Chondrocyte (in vitro differentiated cells): ENCODE data around the gene DOK7. TPM values are rescaled to one million over a fixed set of nuclear protein-coding genes. Genes with fewer than 3 reads are reported as not detected.
A peak's percentile ranks its signal among the peaks of the same experiment; 100 is the strongest.

ENCODE experiments used
- DNase-seq: peaks from one replicate; pipeline ENCODE4 v3.0.0; 2021; ENCODE audit warnings: mixed read lengths, low spot score
- H3K27ac Mint-ChIP-seq: one replicate; pipeline ENCODE4 v1.8.0; 2021; ENCODE audit warnings: mild to moderate bottlenecking, moderate library complexity, mixed read lengths; ENCODE audit not compliant: unreplicated experiment
- H3K27me3 Mint-ChIP-seq: 2 replicates; pipeline ENCODE4 v1.8.0; 2021; ENCODE audit warnings: low read depth, mixed read lengths
- H3K36me3 Mint-ChIP-seq: 2 replicates; pipeline ENCODE4 v1.8.0; 2021; ENCODE audit warnings: low read depth, mixed read lengths
- H3K4me1 Mint-ChIP-seq: 2 replicates; pipeline ENCODE4 v1.8.0; 2021; ENCODE audit warnings: low read depth, mild to moderate bottlenecking, mixed read lengths
- H3K4me3 Mint-ChIP-seq: one replicate; pipeline ENCODE4 v1.8.0; 2021; ENCODE audit warnings: mild to moderate bottlenecking, moderate library complexity, mixed read lengths; ENCODE audit not compliant: unreplicated experiment
- H3K9me3 Mint-ChIP-seq: 2 replicates; pipeline ENCODE4 v1.8.0; 2021; ENCODE audit warnings: low read depth, mixed read lengths
- long read RNA-seq: library from polyadenylated mRNA; stranded (forward); transcript quantifications from one replicate; pipeline ENCODE4 v2.0.0, GENCODE V29; 2021
- total RNA-seq: library from RNA; stranded (reverse); gene quantifications from 3 replicates; pipeline ENCODE4 v1.2.1, GENCODE V29; 2021
- TF ChIP-seq, protein P1 (sequence below): fragments of 200-600 bp; sonication (generic); IDR thresholded peaks from 2 replicates; pipeline ENCODE4 v1.5.0; 2021; ENCODE audit warnings: antibody characterized with exemption, mild to moderate bottlenecking, moderate library complexity

The DOK7 gene, protein sequence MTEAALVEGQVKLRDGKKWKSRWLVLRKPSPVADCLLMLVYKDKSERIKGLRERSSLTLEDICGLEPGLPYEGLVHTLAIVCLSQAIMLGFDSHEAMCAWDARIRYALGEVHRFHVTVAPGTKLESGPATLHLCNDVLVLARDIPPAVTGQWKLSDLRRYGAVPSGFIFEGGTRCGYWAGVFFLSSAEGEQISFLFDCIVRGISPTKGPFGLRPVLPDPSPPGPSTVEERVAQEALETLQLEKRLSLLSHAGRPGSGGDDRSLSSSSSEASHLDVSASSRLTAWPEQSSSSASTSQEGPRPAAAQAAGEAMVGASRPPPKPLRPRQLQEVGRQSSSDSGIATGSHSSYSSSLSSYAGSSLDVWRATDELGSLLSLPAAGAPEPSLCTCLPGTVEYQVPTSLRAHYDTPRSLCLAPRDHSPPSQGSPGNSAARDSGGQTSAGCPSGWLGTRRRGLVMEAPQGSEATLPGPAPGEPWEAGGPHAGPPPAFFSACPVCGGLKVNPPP
- 0.37 TPM in 1 of 3 replicates, not detected in the others for total RNA-seq
- long read RNA-seq: 0 reads

DNA sequence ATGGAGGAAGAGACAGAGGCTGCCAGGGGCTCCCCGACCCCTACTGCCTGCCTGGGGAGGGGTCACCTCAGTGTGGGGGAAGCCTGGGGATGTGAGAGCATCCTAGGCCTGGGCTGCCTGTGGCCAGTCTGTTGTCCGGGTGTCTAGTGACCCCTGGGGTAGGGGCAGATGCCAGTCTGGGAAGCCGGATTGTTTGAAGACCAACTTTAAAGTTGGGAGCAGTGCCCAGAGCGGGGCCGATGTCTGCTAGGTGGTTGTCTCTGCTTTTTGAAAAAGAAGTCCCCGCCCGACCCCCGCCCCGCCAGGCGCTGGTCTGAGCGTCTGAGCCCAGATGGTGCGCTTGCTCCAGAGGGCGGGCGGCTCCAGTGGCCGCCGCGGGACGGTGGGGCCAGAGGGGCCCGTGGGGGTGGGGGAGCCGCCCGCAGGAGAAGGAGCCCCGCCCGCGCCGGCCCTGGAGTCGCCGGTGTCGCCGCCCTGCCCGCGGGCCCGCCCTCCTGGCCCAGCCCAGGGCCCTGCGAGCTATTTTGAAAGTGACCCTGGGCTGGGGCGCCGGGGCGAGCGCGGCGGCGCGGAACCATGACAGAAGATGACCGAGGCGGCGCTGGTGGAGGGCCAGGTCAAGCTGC, at the start of gene DOK7:
Gene DOK7 (plus strand): TSS at position 517 of the 626 bp plus-strand sequence. CDS start 70 bp downstream, at position 587.
- Mint-ChIP-seq H3K4me3 (peak within 1 kb of the TSS; percentile 46), H3K36me3 (no peaks in the 10 kb centered on the region), H3K27ac (no peak within 1 kb of the TSS), H3K4me1 (peaks cover 8% of the 10 kb centered on the region), H3K9me3 (peaks cover 7% of the 10 kb centered on the region), H3K27me3 (peaks cover 7% of the 10 kb centered on the region)
- TF ChIP-seq, protein P1, sequence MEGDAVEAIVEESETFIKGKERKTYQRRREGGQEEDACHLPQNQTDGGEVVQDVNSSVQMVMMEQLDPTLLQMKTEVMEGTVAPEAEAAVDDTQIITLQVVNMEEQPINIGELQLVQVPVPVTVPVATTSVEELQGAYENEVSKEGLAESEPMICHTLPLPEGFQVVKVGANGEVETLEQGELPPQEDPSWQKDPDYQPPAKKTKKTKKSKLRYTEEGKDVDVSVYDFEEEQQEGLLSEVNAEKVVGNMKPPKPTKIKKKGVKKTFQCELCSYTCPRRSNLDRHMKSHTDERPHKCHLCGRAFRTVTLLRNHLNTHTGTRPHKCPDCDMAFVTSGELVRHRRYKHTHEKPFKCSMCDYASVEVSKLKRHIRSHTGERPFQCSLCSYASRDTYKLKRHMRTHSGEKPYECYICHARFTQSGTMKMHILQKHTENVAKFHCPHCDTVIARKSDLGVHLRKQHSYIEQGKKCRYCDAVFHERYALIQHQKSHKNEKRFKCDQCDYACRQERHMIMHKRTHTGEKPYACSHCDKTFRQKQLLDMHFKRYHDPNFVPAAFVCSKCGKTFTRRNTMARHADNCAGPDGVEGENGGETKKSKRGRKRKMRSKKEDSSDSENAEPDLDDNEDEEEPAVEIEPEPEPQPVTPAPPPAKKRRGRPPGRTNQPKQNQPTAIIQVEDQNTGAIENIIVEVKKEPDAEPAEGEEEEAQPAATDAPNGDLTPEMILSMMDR: no peak
- no peak for DNase-seq

DNA sequence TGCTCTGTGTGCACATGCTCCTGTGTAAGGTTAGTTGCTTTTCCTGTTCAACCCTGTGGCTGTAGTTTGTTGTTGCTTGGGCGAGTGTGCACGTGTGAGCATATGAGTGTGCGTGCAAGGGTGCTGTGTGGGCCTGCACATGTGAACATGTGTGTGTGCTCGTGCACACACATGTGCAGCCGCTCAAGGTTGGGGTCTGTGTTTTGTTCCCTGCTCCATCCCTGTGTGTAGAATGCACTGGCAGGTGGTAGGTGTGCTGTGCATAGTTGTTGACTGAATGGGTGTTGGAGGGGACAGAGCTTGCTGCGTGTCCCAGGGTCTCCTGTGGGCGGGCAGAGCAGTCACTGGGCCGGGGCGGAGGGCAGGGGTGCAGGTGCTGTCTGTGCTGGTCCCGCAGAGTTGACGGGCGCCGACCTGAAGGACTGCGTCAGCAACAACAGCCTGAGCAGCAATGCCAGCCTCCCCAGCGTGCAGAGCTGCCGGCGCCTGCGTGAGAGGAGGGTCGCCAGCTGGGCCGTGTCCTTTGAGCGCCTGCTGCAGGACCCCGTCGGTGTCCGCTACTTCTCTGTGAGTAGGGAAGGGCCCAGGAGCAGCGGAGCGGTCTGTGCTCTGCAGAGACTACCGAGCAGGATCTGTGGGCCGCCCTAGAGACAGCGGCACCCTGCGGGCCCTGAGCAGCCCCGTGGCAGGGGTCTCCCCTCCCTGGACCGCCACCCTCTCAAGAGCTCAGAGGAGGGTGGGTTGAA, 49.3 kb upstream of the DOK7 start:
- Mint-ChIP-seq H3K4me3 (no peak overlapping the region), H3K36me3 (peaks cover 10% of the 10 kb centered on the region), H3K27me3 (no peaks in the 10 kb centered on the region), H3K27ac (no peak overlapping the region), H3K9me3 (no peaks in the 10 kb centered on the region), H3K4me1 (no peaks in the 10 kb centered on the region)
- TF ChIP-seq, protein P1: no peak
- DNase-seq: peak; percentile 90

DNA sequence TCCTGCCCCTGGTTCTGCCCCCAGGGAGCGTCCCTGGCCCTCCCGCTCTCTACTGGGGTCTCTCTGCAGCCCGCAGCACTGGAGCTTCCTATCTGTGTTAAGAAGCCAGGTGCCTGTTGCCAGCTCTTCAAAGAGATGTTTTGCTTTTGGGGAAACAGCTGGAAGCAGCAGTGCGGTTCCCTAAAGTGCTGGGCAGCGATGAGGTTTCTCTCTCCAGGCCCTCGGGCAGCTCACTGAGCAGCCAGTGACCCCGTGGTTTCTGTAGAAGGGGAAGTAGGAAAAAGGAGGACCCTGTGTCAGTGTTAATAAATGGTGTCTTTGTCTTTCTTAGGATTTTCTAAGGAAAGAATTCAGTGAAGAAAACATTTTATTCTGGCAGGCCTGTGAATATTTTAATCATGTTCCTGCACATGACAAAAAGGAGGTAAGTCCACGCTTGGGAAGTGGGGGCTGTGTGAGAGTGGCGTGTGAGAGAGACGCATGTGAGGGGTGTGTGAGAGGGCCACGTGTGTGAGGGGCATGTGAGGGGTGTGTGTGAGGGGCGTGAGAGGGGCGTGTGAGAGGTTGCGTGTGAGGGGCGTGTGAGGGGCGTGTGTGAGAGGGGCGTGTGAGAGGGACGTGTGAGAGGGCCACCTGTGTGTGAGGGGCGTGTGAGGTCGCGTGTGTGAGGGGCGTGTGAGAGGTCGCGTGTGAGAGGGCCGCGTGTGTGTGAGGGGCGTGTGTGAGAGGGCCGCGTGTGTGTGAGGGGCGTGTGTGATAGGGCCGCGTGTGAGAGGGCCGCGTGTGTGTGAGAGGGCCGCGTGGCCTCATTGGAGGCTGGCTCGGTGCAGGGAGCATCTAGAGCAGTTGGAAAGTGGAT, 48.5 kb upstream of the DOK7 start:
- Mint-ChIP-seq H3K36me3 (peaks cover 10% of the 10 kb centered on the region), H3K4me3 (no peak overlapping the region), H3K9me3 (no peaks in the 10 kb centered on the region), H3K4me1 (no peaks in the 10 kb centered on the region), H3K27ac (no peak overlapping the region), H3K27me3 (no peaks in the 10 kb centered on the region)
- TF ChIP-seq, protein P1: no peak
- peak; percentile 68 for DNase-seq

DNA sequence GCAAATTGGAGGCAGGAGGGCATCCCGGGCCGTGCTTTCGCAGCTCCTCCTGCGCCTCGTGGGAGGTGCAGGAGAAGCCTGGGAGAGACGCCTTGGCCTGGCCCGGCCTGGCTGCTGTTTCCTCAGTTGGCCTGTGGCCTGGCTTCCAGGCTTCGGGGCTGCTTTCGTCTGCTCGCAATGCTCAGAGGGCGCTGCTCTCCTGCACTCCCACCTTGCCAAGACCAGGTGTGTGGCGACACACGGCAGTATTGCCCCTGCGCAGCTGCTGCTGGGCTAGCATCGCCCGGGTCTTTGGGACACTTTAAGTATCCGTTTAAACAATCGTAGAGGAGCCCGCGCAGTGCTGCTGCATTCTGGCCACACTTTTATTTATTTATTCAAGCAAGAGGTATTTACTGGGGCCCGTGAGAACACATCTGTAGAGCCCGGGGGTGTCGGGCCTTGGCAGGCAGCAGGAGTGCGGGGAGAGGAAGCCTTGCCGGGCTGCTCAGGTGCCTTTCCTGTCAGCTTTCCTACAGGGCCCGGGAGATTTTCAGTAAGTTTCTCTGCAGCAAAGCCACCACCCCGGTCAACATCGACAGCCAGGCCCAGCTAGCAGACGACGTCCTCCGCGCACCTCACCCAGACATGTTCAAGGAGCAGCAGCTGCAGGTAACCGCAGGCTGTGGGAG, 47.5 kb upstream of the DOK7 start:
- peaks cover 10% of the 10 kb centered on the region for H3K36me3 Mint-ChIP-seq
- peak; percentile 77 for DNase-seq
- no peaks in the 10 kb centered on the region for H3K4me1 Mint-ChIP-seq
- H3K27ac Mint-ChIP-seq: no peak overlapping the region
- no peaks in the 10 kb centered on the region for H3K27me3 Mint-ChIP-seq
- H3K9me3 Mint-ChIP-seq: no peaks in the 10 kb centered on the region
- TF ChIP-seq, protein P1: no peak
- H3K4me3 Mint-ChIP-seq: no peak overlapping the region
